Measurements from ENCODE around the gene NACC2. TPM values are rescaled to one million over a fixed set of nuclear protein-coding genes. Genes with fewer than 3 reads are reported as not detected.

NACC2 gene
- total and polyA plus RNA-seq, 2 experiments from 2014 or later = 3.8 to 20.8 TPM

DNA sequence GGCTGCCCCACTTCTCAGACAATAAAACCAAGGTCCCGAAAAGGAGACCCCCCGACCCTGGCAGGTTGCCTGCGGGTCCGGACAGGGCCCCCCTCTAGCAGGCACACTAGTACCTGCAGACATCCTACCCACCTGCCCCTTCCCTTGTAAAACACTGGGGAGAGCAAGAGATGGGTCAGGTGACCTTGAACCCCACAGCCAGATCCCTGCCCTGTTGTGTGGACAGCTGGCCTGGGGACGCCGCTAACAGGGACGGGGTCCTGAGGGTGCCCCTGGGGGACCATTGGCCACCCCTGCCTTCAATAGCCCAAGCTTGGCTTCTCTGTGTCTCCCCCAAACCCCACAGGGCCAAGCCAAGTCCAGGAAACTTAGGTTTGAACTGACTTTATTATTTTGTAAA, 88.9 kb downstream of the NACC2 start:
- no peak overlapping the region for H3K4me3 Mint-ChIP-seq
- Histone ChIP-seq H2AFZ (no peak overlapping the region), H3K4me1 (ENCODE audit: insufficient read depth) (peaks cover 18% of the 10 kb centered on the region), H3K79me2 (replicated peaks; ENCODE audit: insufficient read depth) (no peaks in the 10 kb centered on the region), H3K4me3 (no peak overlapping the region), H4K20me1 (replicated peaks; ENCODE audit: insufficient read depth) (no peaks in the 10 kb centered on the region), H3K27ac (ENCODE audit: low read depth) (0 out of 2 replicates have a peak overlapping the region, but pooled peaks have one; percentile 59), H3K4me2 (peak overlapping the region; percentile 48; the same call in 1 of the 2 replicates), H3K9me2 (ENCODE audit: insufficient read depth) (no peaks in the 10 kb centered on the region), H3K36me3 (ENCODE audit: insufficient read depth) (no peaks in the 10 kb centered on the region), H3F3A (replicated peaks; ENCODE audit: low read depth) (peaks cover 14% of the 10 kb centered on the region; the same call in 1 of the 2 replicates), H3K27me3 (ENCODE audit: insufficient read depth) (no peaks in the 10 kb centered on the region)
- peaks cover 24% of the 10 kb centered on the region for H3K27me3 Mint-ChIP-seq (ENCODE audit: insufficient read depth, low read depth, poor library complexity)
- peaks cover 52% of the 10 kb centered on the region for H3K4me1 Mint-ChIP-seq
- H3K9me3 Mint-ChIP-seq = no peaks in the 10 kb centered on the region
- no peak overlapping the region for H3K27ac Mint-ChIP-seq
- H3K36me3 Mint-ChIP-seq (ENCODE audit: low read depth) = no peaks in the 10 kb centered on the region
- ATAC-seq = no peak
- no peak for DNase-seq (ENCODE audit: low spot score)
- TF ChIP-seq ZNF114 (CRISPR knock-in tag; IDR thresholded peaks at IDR 0.05) (no peak), NANOG (IDR thresholded peaks at IDR 0.05; ENCODE audit: borderline replicate concordance) (no peak)
- TF ChIP-seq, protein P1, sequence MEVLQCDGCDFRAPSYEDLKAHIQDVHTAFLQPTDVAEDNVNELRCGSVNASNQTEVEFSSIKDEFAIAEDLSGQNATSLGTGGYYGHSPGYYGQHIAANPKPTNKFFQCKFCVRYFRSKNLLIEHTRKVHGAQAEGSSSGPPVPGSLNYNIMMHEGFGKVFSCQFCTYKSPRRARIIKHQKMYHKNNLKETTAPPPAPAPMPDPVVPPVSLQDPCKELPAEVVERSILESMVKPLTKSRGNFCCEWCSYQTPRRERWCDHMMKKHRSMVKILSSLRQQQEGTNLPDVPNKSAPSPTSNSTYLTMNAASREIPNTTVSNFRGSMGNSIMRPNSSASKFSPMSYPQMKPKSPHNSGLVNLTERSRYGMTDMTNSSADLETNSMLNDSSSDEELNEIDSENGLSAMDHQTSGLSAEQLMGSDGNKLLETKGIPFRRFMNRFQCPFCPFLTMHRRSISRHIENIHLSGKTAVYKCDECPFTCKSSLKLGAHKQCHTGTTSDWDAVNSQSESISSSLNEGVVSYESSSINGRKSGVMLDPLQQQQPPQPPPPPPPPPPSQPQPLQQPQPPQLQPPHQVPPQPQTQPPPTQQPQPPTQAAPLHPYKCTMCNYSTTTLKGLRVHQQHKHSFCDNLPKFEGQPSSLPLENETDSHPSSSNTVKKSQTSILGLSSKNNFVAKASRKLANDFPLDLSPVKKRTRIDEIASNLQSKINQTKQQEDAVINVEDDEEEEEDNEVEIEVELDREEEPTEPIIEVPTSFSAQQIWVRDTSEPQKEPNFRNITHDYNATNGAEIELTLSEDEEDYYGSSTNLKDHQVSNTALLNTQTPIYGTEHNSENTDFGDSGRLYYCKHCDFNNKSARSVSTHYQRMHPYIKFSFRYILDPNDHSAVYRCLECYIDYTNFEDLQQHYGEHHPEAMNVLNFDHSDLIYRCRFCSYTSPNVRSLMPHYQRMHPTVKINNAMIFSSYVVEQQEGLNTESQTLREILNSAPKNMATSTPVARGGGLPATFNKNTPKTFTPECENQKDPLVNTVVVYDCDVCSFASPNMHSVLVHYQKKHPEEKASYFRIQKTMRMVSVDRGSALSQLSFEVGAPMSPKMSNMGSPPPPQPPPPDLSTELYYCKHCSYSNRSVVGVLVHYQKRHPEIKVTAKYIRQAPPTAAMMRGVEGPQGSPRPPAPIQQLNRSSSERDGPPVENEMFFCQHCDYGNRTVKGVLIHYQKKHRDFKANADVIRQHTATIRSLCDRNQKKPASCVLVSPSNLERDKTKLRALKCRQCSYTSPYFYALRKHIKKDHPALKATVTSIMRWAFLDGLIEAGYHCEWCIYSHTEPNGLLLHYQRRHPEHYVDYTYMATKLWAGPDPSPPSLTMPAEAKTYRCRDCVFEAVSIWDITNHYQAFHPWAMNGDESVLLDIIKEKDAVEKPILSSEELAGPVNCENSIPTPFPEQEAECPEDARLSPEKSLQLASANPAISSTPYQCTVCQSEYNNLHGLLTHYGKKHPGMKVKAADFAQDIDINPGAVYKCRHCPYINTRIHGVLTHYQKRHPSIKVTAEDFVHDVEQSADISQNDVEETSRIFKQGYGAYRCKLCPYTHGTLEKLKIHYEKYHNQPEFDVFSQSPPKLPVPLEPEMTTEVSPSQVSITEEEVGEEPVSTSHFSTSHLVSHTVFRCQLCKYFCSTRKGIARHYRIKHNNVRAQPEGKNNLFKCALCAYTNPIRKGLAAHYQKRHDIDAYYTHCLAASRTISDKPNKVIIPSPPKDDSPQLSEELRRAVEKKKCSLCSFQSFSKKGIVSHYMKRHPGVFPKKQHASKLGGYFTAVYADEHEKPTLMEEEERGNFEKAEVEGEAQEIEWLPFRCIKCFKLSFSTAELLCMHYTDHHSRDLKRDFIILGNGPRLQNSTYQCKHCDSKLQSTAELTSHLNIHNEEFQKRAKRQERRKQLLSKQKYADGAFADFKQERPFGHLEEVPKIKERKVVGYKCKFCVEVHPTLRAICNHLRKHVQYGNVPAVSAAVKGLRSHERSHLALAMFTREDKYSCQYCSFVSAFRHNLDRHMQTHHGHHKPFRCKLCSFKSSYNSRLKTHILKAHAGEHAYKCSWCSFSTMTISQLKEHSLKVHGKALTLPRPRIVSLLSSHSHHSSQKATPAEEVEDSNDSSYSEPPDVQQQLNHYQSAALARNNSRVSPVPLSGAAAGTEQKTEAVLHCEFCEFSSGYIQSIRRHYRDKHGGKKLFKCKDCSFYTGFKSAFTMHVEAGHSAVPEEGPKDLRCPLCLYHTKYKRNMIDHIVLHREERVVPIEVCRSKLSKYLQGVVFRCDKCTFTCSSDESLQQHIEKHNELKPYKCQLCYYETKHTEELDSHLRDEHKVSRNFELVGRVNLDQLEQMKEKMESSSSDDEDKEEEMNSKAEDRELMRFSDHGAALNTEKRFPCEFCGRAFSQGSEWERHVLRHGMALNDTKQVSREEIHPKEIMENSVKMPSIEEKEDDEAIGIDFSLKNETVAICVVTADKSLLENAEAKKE (CRISPR knock-in tag; IDR thresholded peaks at IDR 0.05) = no peak

- H4K20me1 ChIP-seq (replicated peaks; ENCODE audit: insufficient read depth) = no peaks in the 10 kb centered on the region
- H3K4me3 Mint-ChIP-seq = no peak overlapping the region
- peaks cover 14% of the 10 kb centered on the region for H3K4me1 ChIP-seq (ENCODE audit: insufficient read depth)
- DNase-seq (ENCODE audit: low spot score) = peak; percentile 77
- H3F3A ChIP-seq (replicated peaks; ENCODE audit: low read depth) = peaks cover 11% of the 10 kb centered on the region; the same call in 1 of the 2 replicates
- H3K27ac ChIP-seq (ENCODE audit: low read depth) = no peak overlapping the region
- no peak overlapping the region for H2AFZ ChIP-seq
- H3K4me2 ChIP-seq = peak overlapping the region; percentile 48; the same call in 1 of the 2 replicates
- peaks cover 42% of the 10 kb centered on the region for H3K4me1 Mint-ChIP-seq
- no peaks in the 10 kb centered on the region for H3K36me3 ChIP-seq (ENCODE audit: insufficient read depth)
- H3K4me3 ChIP-seq = no peak overlapping the region
- H3K79me2 ChIP-seq (replicated peaks; ENCODE audit: insufficient read depth) = no peaks in the 10 kb centered on the region
- H3K27ac Mint-ChIP-seq = no peak overlapping the region
- peak; percentile 75 for ATAC-seq
- H3K9me3 Mint-ChIP-seq = no peaks in the 10 kb centered on the region
- peaks cover 23% of the 10 kb centered on the region for H3K27me3 Mint-ChIP-seq (ENCODE audit: insufficient read depth, low read depth, poor library complexity)
- no peaks in the 10 kb centered on the region for H3K36me3 Mint-ChIP-seq (ENCODE audit: low read depth)
- no peaks in the 10 kb centered on the region for H3K27me3 ChIP-seq (ENCODE audit: insufficient read depth)
- no peaks in the 10 kb centered on the region for H3K9me2 ChIP-seq (ENCODE audit: insufficient read depth)
- TF ChIP-seq, protein P2, sequence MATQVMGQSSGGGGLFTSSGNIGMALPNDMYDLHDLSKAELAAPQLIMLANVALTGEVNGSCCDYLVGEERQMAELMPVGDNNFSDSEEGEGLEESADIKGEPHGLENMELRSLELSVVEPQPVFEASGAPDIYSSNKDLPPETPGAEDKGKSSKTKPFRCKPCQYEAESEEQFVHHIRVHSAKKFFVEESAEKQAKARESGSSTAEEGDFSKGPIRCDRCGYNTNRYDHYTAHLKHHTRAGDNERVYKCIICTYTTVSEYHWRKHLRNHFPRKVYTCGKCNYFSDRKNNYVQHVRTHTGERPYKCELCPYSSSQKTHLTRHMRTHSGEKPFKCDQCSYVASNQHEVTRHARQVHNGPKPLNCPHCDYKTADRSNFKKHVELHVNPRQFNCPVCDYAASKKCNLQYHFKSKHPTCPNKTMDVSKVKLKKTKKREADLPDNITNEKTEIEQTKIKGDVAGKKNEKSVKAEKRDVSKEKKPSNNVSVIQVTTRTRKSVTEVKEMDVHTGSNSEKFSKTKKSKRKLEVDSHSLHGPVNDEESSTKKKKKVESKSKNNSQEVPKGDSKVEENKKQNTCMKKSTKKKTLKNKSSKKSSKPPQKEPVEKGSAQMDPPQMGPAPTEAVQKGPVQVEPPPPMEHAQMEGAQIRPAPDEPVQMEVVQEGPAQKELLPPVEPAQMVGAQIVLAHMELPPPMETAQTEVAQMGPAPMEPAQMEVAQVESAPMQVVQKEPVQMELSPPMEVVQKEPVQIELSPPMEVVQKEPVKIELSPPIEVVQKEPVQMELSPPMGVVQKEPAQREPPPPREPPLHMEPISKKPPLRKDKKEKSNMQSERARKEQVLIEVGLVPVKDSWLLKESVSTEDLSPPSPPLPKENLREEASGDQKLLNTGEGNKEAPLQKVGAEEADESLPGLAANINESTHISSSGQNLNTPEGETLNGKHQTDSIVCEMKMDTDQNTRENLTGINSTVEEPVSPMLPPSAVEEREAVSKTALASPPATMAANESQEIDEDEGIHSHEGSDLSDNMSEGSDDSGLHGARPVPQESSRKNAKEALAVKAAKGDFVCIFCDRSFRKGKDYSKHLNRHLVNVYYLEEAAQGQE (IDR thresholded peaks at IDR 0.05; ENCODE audit: unreplicated experiment) = no peak
- TF ChIP-seq CREB1 (CRISPR knock-in tag; IDR thresholded peaks at IDR 0.05; ENCODE audit: low read depth) = 0 out of 2 replicates have a peak, but pooled peaks have one; percentile 21
- TF ChIP-seq ETS1 (IDR thresholded peaks at IDR 0.05) = no peak
- no peak for TF ChIP-seq POLR2AphosphoS5 (IDR thresholded peaks at IDR 0.05; ENCODE audit: low read depth)
- TF ChIP-seq NANOG (IDR thresholded peaks at IDR 0.05; ENCODE audit: borderline replicate concordance) = no peak
- no peak for TF ChIP-seq JUNB (IDR thresholded peaks at IDR 0.05; ENCODE audit: unreplicated experiment)
- no peak for TF ChIP-seq EZH2phosphoT487 (IDR thresholded peaks at IDR 0.05; ENCODE audit: unreplicated experiment)
- no peak for TF ChIP-seq EZH2 (IDR thresholded peaks at IDR 0.05; ENCODE audit: low read depth, unreplicated experiment)
- no peak for TF ChIP-seq ZNF331 (CRISPR knock-in tag; IDR thresholded peaks at IDR 0.05; ENCODE audit: low read depth)
Measured at GRCh38 chr9:136004712-136005111, 90.4 kb downstream of the NACC2 start.
